HepG2 (cell line): ENCODE data around the gene GSK3B. TPM values are rescaled to one million over a fixed set of nuclear protein-coding genes. Genes with fewer than 3 reads are reported as not detected.

Experiments used
- ATAC-seq: fragments of 200-7000 bp; cut with Tn5 transposase; 3 replicates; pipeline ENCODE4 v1.9.1; 2020; ENCODE audit warnings: mild to moderate bottlenecking, moderate library complexity
- BruUV-seq: library from RNA; stranded (reverse); fragments of 400-500 nt; replicated peaks from 2 replicates; lab custom pipeline; 2021; lab: Mats Ljungman, UMichigan
- CTCF ChIA-PET: fragments of 300-600 bp; formaldehyde crosslinking; extraction: SDS; loops from one replicate; lab custom pipeline; 2021; ENCODE audit warnings: low total read pairs, inconsistent platforms, low intra/inter-chr PET ratio; lab: Yijun Ruan, JAX
- POLR2A ChIA-PET: fragments of 350-600 bp; sonication (Branson Sonifier 250); formaldehyde crosslinking; loops from one replicate; lab custom pipeline; 2020; ENCODE audit warnings: antibody characterized with exemption, inconsistent platforms; lab: Yijun Ruan, JAX
- DNase-seq: peaks from one replicate; pipeline ENCODE4 v3.0.0-alpha.2; 2015; ENCODE audit warnings: low spot score
- FAIRE-seq: peaks from 3 replicates; lab custom pipeline; 2011; peaks lifted over from hg19 to GRCh38; lab: Jason Lieb, UNC
- H2AFZ ChIP-seq: one replicate; pipeline ENCODE4 v1.6.1; 2011; ENCODE audit warnings: low read length, inconsistent platforms
- H3K27ac ChIP-seq: fragments of 300-600 bp; 3 replicates; pipeline ENCODE4 v1.8.0; 2011; ENCODE audit warnings: mixed run types, mild to moderate bottlenecking, mixed read lengths, low read length, inconsistent platforms; ENCODE audit not compliant: insufficient read depth; ENCODE audit errors: extremely low read length
- H3K27me3 ChIP-seq, 2 experiments: fragments of 200-600 bp in 1 of 2; 2 replicates in 1 of 2; 3 replicates in 1 of 2; pipeline versions ENCODE4 v1.6.0 to v1.8.0; 2011; ENCODE audit warnings: low read length in 2 of 2, mild to moderate bottlenecking in 2 of 2, moderate library complexity in 2 of 2, inconsistent platforms in 1 of 2; ENCODE audit not compliant: insufficient read depth in 2 of 2, control insufficient read depth in 1 of 2
- H3K36me3 ChIP-seq, 2 experiments: fragments of 200-600 bp in 1 of 2; replicated peaks in 1 of 2; 2 replicates in 1 of 2; 3 replicates in 1 of 2; pipeline versions ENCODE4 v1.5.1 to v1.8.0; 2011; ENCODE audit warnings: low read length in 2 of 2, inconsistent platforms in 1 of 2; ENCODE audit not compliant: insufficient read depth in 2 of 2, control insufficient read depth in 1 of 2
- H3K4me1 ChIP-seq: 2 replicates; pipeline ENCODE4 v1.5.1; 2012; ENCODE audit warnings: low read length, inconsistent platforms; ENCODE audit not compliant: insufficient read depth
- H3K4me2 ChIP-seq: 2 replicates; pipeline ENCODE4 v1.6.0; 2011; ENCODE audit warnings: low read depth, low read length, inconsistent platforms
- H3K4me3 ChIP-seq, 3 experiments: fragments of 200-600 bp in 1 of 3; sonication (generic), shearing (Covaris generic) in 1 of 3; replicated peaks in 1 of 3; 2 replicates each; pipeline ENCODE4 v1.5.1; 2011 to 2016; ENCODE audit warnings: low read length in 3 of 3, inconsistent platforms in 2 of 3, low read depth in 2 of 3, mild to moderate bottlenecking in 2 of 3, control low read depth in 1 of 3, mixed read lengths in 1 of 3; ENCODE audit not compliant: insufficient read depth in 1 of 3
- H3K79me2 ChIP-seq: one replicate; pipeline ENCODE4 v1.6.1; 2011; ENCODE audit warnings: low read length, inconsistent platforms; ENCODE audit not compliant: insufficient read depth
- H3K9ac ChIP-seq: 2 replicates; pipeline ENCODE4 v1.6.0; 2011; ENCODE audit warnings: mild to moderate bottlenecking, low read depth, low read length, inconsistent platforms; ENCODE audit not compliant: insufficient read depth
- H3K9me3 ChIP-seq: 2 replicates; pipeline ENCODE4 v1.5.1; 2012; ENCODE audit warnings: mild to moderate bottlenecking, low read length
- H4K20me1 ChIP-seq: 2 replicates; pipeline ENCODE4 v1.6.0; 2011; ENCODE audit warnings: inconsistent platforms, mild to moderate bottlenecking, low read length, moderate library complexity; ENCODE audit not compliant: insufficient read depth
- TRIM24 ChIP-seq: sonication (generic); formaldehyde crosslinking; IDR thresholded peaks from 2 replicates; pipeline ENCODE4 v1.8.0; 2022; ENCODE audit warnings: mild to moderate bottlenecking, missing genetic modification reagents
- in situ Hi-C: cut with HindIII; loops from 2 replicates; pipeline ENCODE4 v1.10.0; 2017; ENCODE audit warnings: low pct_unique_long_range_greater_than_20kb; ENCODE audit not compliant: extremely low pct_ligation_motif_present
- intact Hi-C: fragments of 100-400 bp; cut with micrococcal nuclease; formaldehyde crosslinking; loops from one replicate; pipeline ENCODE4 v1.10.0; 2022; ENCODE audit not compliant: unreplicated experiment
- polyA plus RNA-seq, 8 experiments: library from polyadenylated mRNA; depleted of rRNA in 3 of 8; stranded (reverse) in 7 of 8; unstranded in 1 of 8; fragments of >200 nt; fragmentation: Illumina TruSeq in 4 of 8; extraction: Trizol in 4 of 8; gene quantifications; 2 replicates each; pipeline versions ENCODE4 v1.2.1 to v1.2.3, GENCODE V29; 2011 to 2016; ENCODE audit warnings: low read depth in 4 of 8, missing spikeins in 1 of 8, mixed read lengths in 1 of 8; ENCODE audit not compliant: insufficient read depth in 1 of 8
- total RNA-seq, 5 experiments: library from RNA; depleted of rRNA; stranded (reverse); fragments of >200 nt; fragmentation: Illumina TruSeq; extraction: Trizol; gene quantifications; 2 replicates each; pipeline ENCODE4 v1.2.3, GENCODE V29; 2016; ENCODE audit warnings: low read depth in 1 of 5
- TF ChIP-seq, protein P1 (sequence below): sonication (generic); formaldehyde crosslinking; IDR thresholded peaks from 2 replicates; pipeline ENCODE4 v1.4.0; 2020; ENCODE audit warnings: mild to moderate bottlenecking, missing genetic modification reagents, borderline replicate concordance
- TF ChIP-seq, protein P2 (sequence below): sonication (generic); formaldehyde crosslinking; IDR thresholded peaks from 2 replicates; pipeline ENCODE4 v1.9.0; 2021; ENCODE audit warnings: mild to moderate bottlenecking, missing genetic modification reagents
- TF ChIP-seq, protein P3 (sequence below): sonication (generic); formaldehyde crosslinking; IDR thresholded peaks from 2 replicates; pipeline ENCODE4 v1.4.0; 2020; ENCODE audit warnings: missing genetic modification reagents
- TF ChIP-seq, protein P4 (sequence below): sonication (generic); formaldehyde crosslinking; conservative IDR thresholded peaks from 2 replicates; pipeline ENCODE4 v1.4.0; 2020; ENCODE audit warnings: missing genetic modification reagents

GSK3B gene
- total and polyA plus RNA-seq, 2 of the 13 experiments (the other 11 are each of a cell fraction or from before 2014, with no cell fraction given), result 22.3 to 30.1 TPM

DNA sequence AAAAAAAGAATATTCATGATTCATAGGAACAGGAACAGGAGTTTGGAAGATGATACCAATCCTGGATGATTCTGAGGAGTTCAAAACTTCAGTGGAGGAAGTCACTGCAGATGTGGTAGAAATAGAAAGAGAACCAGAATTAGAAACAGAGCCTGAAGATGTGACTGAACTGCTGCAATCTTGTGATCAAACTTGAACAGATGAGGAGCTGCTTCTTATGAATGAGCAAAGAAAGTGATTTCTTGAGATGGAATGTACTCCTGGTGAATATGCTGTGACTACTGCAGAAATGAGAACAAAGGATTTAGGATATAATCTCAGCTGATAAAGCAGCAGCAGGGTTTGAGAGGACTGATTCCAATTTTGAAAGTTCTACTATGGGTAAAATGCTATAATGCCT lies 72.7 kb downstream of the GSK3B start:
- intact Hi-C loops (no loop called here), in situ Hi-C loops (no loop called here)
- ATAC-seq (no peak), DNase-seq (no peak), FAIRE-seq (no peak)
- Histone ChIP-seq H3K4me2 (no peak overlapping the region), H2AFZ (no peak overlapping the region), H3K36me3 (0 out of 5 replicates have a peak, but pooled peaks cover 0 to 3% of the 10 kb centered on the region in 2 experiments), H3K4me1 (peaks cover 25% of the 10 kb centered on the region), H3K4me3 (no peak overlapping the region), H3K79me2 (peaks cover 96% of the 10 kb centered on the region), H3K27me3 (no peaks in the 10 kb centered on the region), H4K20me1 (peaks cover 7% of the 10 kb centered on the region), H3K27ac (no peak overlapping the region), H3K9me3 (no peaks in the 10 kb centered on the region), H3K9ac (no peak overlapping the region)
- CTCF ChIA-PET, result no interaction called here
- POLR2A ChIA-PET, result no interaction called here
- BruUV-seq, result no TSS peak
- TF ChIP-seq, protein P1, sequence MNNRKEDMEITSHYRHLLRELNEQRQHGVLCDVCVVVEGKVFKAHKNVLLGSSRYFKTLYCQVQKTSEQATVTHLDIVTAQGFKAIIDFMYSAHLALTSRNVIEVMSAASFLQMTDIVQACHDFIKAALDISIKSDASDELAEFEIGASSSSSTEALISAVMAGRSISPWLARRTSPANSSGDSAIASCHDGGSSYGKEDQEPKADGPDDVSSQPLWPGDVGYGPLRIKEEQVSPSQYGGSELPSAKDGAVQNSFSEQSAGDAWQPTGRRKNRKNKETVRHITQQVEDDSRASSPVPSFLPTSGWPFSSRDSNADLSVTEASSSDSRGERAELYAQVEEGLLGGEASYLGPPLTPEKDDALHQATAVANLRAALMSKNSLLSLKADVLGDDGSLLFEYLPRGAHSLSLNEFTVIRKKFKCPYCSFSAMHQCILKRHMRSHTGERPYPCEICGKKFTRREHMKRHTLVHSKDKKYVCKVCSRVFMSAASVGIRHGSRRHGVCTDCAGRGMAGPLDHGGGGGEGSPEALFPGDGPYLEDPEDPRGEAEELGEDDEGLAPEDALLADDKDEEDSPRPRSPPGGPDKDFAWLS (CRISPR knock-in tag), result no peak
- no peak for TF ChIP-seq TRIM24
- TF ChIP-seq, protein P2, sequence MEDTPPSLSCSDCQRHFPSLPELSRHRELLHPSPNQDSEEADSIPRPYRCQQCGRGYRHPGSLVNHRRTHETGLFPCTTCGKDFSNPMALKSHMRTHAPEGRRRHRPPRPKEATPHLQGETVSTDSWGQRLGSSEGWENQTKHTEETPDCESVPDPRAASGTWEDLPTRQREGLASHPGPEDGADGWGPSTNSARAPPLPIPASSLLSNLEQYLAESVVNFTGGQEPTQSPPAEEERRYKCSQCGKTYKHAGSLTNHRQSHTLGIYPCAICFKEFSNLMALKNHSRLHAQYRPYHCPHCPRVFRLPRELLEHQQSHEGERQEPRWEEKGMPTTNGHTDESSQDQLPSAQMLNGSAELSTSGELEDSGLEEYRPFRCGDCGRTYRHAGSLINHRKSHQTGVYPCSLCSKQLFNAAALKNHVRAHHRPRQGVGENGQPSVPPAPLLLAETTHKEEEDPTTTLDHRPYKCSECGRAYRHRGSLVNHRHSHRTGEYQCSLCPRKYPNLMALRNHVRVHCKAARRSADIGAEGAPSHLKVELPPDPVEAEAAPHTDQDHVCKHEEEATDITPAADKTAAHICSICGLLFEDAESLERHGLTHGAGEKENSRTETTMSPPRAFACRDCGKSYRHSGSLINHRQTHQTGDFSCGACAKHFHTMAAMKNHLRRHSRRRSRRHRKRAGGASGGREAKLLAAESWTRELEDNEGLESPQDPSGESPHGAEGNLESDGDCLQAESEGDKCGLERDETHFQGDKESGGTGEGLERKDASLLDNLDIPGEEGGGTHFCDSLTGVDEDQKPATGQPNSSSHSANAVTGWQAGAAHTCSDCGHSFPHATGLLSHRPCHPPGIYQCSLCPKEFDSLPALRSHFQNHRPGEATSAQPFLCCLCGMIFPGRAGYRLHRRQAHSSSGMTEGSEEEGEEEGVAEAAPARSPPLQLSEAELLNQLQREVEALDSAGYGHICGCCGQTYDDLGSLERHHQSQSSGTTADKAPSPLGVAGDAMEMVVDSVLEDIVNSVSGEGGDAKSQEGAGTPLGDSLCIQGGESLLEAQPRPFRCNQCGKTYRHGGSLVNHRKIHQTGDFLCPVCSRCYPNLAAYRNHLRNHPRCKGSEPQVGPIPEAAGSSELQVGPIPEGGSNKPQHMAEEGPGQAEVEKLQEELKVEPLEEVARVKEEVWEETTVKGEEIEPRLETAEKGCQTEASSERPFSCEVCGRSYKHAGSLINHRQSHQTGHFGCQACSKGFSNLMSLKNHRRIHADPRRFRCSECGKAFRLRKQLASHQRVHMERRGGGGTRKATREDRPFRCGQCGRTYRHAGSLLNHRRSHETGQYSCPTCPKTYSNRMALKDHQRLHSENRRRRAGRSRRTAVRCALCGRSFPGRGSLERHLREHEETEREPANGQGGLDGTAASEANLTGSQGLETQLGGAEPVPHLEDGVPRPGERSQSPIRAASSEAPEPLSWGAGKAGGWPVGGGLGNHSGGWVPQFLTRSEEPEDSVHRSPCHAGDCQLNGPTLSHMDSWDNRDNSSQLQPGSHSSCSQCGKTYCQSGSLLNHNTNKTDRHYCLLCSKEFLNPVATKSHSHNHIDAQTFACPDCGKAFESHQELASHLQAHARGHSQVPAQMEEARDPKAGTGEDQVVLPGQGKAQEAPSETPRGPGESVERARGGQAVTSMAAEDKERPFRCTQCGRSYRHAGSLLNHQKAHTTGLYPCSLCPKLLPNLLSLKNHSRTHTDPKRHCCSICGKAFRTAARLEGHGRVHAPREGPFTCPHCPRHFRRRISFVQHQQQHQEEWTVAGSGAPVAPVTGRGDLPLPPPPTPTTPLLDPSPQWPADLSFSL, result no peak
- TF ChIP-seq, protein P3, sequence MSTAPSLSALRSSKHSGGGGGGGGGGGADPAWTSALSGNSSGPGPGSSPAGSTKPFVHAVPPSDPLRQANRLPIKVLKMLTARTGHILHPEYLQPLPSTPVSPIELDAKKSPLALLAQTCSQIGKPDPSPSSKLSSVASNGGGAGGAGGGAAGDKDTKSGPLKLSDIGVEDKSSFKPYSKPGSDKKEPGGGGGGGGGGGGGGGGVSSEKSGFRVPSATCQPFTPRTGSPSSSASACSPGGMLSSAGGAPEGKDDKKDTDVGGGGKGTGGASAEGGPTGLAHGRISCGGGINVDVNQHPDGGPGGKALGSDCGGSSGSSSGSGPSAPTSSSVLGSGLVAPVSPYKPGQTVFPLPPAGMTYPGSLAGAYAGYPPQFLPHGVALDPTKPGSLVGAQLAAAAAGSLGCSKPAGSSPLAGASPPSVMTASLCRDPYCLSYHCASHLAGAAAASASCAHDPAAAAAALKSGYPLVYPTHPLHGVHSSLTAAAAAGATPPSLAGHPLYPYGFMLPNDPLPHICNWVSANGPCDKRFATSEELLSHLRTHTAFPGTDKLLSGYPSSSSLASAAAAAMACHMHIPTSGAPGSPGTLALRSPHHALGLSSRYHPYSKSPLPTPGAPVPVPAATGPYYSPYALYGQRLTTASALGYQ (CRISPR knock-in tag), result no peak
- TF ChIP-seq, protein P4, sequence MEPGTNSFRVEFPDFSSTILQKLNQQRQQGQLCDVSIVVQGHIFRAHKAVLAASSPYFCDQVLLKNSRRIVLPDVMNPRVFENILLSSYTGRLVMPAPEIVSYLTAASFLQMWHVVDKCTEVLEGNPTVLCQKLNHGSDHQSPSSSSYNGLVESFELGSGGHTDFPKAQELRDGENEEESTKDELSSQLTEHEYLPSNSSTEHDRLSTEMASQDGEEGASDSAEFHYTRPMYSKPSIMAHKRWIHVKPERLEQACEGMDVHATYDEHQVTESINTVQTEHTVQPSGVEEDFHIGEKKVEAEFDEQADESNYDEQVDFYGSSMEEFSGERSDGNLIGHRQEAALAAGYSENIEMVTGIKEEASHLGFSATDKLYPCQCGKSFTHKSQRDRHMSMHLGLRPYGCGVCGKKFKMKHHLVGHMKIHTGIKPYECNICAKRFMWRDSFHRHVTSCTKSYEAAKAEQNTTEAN (CRISPR knock-in tag), result no peak
